GM23338 (cell line): Measurements from ENCODE around the gene MTARC2. TPM values are rescaled to one million over a fixed set of nuclear protein-coding genes. Genes with fewer than 3 reads are reported as not detected.

Source experiments
- ATAC-seq: fragments of 200-7000 bp; cut with Tn5 transposase; 3 replicates; pipeline ENCODE4 v1.9.1; 2020
- DNase-seq: peaks from one replicate; pipeline ENCODE4 v3.0.0-alpha.2; 2015; ENCODE audit warnings: low spot score
- H2AFZ ChIP-seq: fragments of 200-600 bp; sonication (generic); 2 replicates; pipeline ENCODE4 v1.8.0; 2016; ENCODE audit warnings: antibody characterized with exemption, mild to moderate bottlenecking, moderate library complexity
- H3F3A ChIP-seq: fragments of 200-600 bp; sonication (generic); replicated peaks from 2 replicates; pipeline ENCODE4 v1.8.0; 2017; ENCODE audit warnings: antibody characterized with exemption, mixed run types, low read depth
- H3K27ac ChIP-seq: fragments of 200-600 bp; sonication (generic); 2 replicates; pipeline ENCODE4 v1.6.1; 2016; ENCODE audit warnings: low read depth
- H3K27me3 ChIP-seq: fragments of 200-600 bp; sonication (generic); 2 replicates; pipeline ENCODE4 v1.8.0; 2016; ENCODE audit warnings: mild to moderate bottlenecking, mixed run types, moderate library complexity; ENCODE audit not compliant: insufficient read depth
- H3K36me3 ChIP-seq: fragments of 200-600 bp; sonication (generic); 2 replicates; pipeline ENCODE4 v1.8.0; 2016; ENCODE audit warnings: mild to moderate bottlenecking; ENCODE audit not compliant: insufficient read depth
- H3K4me1 ChIP-seq: fragments of 200-600 bp; sonication (generic); 2 replicates; pipeline ENCODE4 v1.8.0; 2016; ENCODE audit warnings: mild to moderate bottlenecking, moderate library complexity; ENCODE audit not compliant: insufficient read depth
- H3K4me2 ChIP-seq: fragments of 200-600 bp; sonication (generic); 2 replicates; pipeline ENCODE4 v1.7.1; 2017; ENCODE audit warnings: mixed run types
- H3K4me3 ChIP-seq: fragments of 200-600 bp; sonication (generic); 2 replicates; pipeline ENCODE4 v1.6.1; 2016; ENCODE audit warnings: mixed run types
- H3K79me2 ChIP-seq: fragments of 200-600 bp; sonication (generic); replicated peaks from 2 replicates; pipeline ENCODE4 v1.8.0; 2017; ENCODE audit warnings: mild to moderate bottlenecking; ENCODE audit not compliant: insufficient read depth
- H3K9me2 ChIP-seq: fragments of 200-600 bp; sonication (generic); 2 replicates; pipeline ENCODE4 v1.8.0; 2017; ENCODE audit not compliant: insufficient read depth
- H4K20me1 ChIP-seq: fragments of 200-600 bp; sonication (generic); replicated peaks from 2 replicates; pipeline ENCODE4 v1.8.0; 2017; ENCODE audit warnings: mild to moderate bottlenecking; ENCODE audit not compliant: insufficient read depth
- H3K27ac Mint-ChIP-seq: 2 replicates; pipeline ENCODE4 v1.8.0; 2020; ENCODE audit warnings: inconsistent platforms, mild to moderate bottlenecking, moderate library complexity, mixed read lengths
- H3K27me3 Mint-ChIP-seq: 3 replicates; pipeline ENCODE4 v1.8.0; 2022; ENCODE audit warnings: low read depth, mild to moderate bottlenecking, moderate library complexity, mixed read lengths, inconsistent platforms; ENCODE audit not compliant: insufficient read depth, poor library complexity
- H3K36me3 Mint-ChIP-seq: 3 replicates; pipeline ENCODE4 v1.8.0; 2021; ENCODE audit warnings: low read depth, mild to moderate bottlenecking, inconsistent platforms, moderate library complexity, mixed read lengths
- H3K4me1 Mint-ChIP-seq: 3 replicates; pipeline ENCODE4 v1.8.0; 2020; ENCODE audit warnings: mild to moderate bottlenecking, inconsistent platforms, mixed read lengths
- H3K4me3 Mint-ChIP-seq: 3 replicates; pipeline ENCODE4 v1.8.0; 2021; ENCODE audit warnings: moderate library complexity, mild to moderate bottlenecking, inconsistent platforms, mixed read lengths
- H3K9me3 Mint-ChIP-seq: 3 replicates; pipeline ENCODE4 v1.8.0; 2020; ENCODE audit warnings: moderate library complexity, mild to moderate bottlenecking, inconsistent platforms, mixed read lengths
- CREB1 ChIP-seq: fragments of 250-450 bp; sonication (Bioruptor Pico); IDR thresholded peaks from 2 replicates; pipeline ENCODE4 v1.5.0; 2020; ENCODE audit warnings: low read depth, mild to moderate bottlenecking, moderate library complexity
- ETS1 ChIP-seq: IDR thresholded peaks from 2 replicates; pipeline ENCODE4 v1.6.1; 2016; ENCODE audit warnings: antibody characterized with exemption
- EZH2 ChIP-seq: fragments of 200-600 bp; sonication (generic); IDR thresholded peaks from one replicate; pipeline ENCODE4 v1.8.0; 2017; ENCODE audit warnings: antibody characterized with exemption, mild to moderate bottlenecking, low read depth; ENCODE audit not compliant: unreplicated experiment
- EZH2phosphoT487 ChIP-seq: fragments of 200-600 bp; sonication (generic); IDR thresholded peaks from one replicate; pipeline ENCODE4 v1.8.1; 2018; ENCODE audit warnings: antibody characterized with exemption; ENCODE audit not compliant: unreplicated experiment
- JUNB ChIP-seq: IDR thresholded peaks from one replicate; pipeline ENCODE4 v1.6.1; 2016; ENCODE audit warnings: antibody characterized with exemption; ENCODE audit not compliant: unreplicated experiment
- NANOG ChIP-seq: IDR thresholded peaks from 2 replicates; pipeline ENCODE4 v1.6.1; 2016; ENCODE audit warnings: antibody characterized with exemption, borderline replicate concordance
- POLR2AphosphoS5 ChIP-seq: IDR thresholded peaks from 2 replicates; pipeline ENCODE4 v1.6.1; 2016; ENCODE audit warnings: antibody characterized with exemption, low read depth
- REST ChIP-seq: IDR thresholded peaks from one replicate; pipeline ENCODE4 v1.6.1; 2018; ENCODE audit warnings: antibody characterized with exemption; ENCODE audit not compliant: unreplicated experiment
- STAT1 ChIP-seq: IDR thresholded peaks from one replicate; pipeline ENCODE4 v1.6.1; 2016; ENCODE audit warnings: antibody characterized with exemption; ENCODE audit not compliant: unreplicated experiment
- ZNF114 ChIP-seq: fragments of 250-450 bp; sonication (Bioruptor Pico); IDR thresholded peaks from 2 replicates; pipeline ENCODE4 v1.5.0; 2020; ENCODE audit warnings: mild to moderate bottlenecking, moderate library complexity
- ZNF331 ChIP-seq: fragments of 250-450 bp; sonication (Bioruptor Pico); IDR thresholded peaks from 2 replicates; pipeline ENCODE4 v1.5.0; 2020; ENCODE audit warnings: low read depth, mild to moderate bottlenecking, moderate library complexity
- ZNF462 ChIP-seq: fragments of 250-450 bp; sonication (Bioruptor Pico); IDR thresholded peaks from 2 replicates; pipeline ENCODE4 v1.5.0; 2020; ENCODE audit warnings: mild to moderate bottlenecking, moderate library complexity
- polyA plus RNA-seq: library from polyadenylated mRNA; unstranded; fragments of >200 nt; fragmentation: Nextera tagmentation; extraction: Ambion mirVana; gene quantifications from 2 replicates; pipeline ENCODE4 v1.2.1, GENCODE V29; 2016
- total RNA-seq: library from RNA; depleted of rRNA; stranded (reverse); fragments of >200 nt; shearing (Covaris generic); gene quantifications from 2 replicates; pipeline ENCODE4 v1.2.3, GENCODE V29; 2014
- TF ChIP-seq, protein P1 (sequence below), 2 experiments: fragments of 200-600 bp in 1 of 2; sonication (generic) in 1 of 2; conservative IDR thresholded peaks; 2 replicates each; pipeline versions ENCODE4 v1.5.1 to v1.6.1; 2016 to 2017; ENCODE audit warnings: antibody characterized with exemption in 2 of 2, low read depth in 2 of 2, mild to moderate bottlenecking in 2 of 2, moderate library complexity in 1 of 2

MTARC2 gene
- total and polyA plus RNA-seq, 2 experiments from 2014 or later: 4.1 to 8.0 TPM

DNA sequence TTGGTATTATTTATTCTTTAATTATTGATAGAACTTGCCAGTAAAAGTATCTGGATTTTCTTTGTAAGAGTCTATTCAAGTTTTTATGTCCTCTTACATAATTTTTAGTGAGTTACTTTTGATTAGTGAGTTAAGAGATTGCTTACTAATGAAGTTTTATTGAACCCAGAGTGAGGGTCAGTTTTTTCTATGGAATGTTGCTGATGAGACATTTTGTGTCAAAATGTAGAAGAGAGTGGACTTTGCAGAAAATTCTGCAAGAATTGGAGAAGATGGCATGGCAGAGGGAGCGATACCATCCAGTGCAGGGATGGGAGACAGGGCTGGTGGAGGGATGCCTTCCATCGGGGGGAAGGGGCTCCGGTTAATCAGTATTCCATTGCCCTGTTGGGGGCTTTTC, 11.0 kb downstream of the MTARC2 start:
- no peak overlapping the region for H3K4me3 ChIP-seq
- Mint-ChIP-seq H3K27ac (no peak overlapping the region), H3K4me1 (no peaks in the 10 kb centered on the region), H3K4me3 (no peak overlapping the region), H3K36me3 (peaks cover 21% of the 10 kb centered on the region), H3K27me3 (peaks cover 2% of the 10 kb centered on the region), H3K9me3 (no peaks in the 10 kb centered on the region)
- H3K4me2 ChIP-seq: no peak overlapping the region
- no peaks in the 10 kb centered on the region for H3K27me3 ChIP-seq
- H3K9me2 ChIP-seq: no peaks in the 10 kb centered on the region
- no peaks in the 10 kb centered on the region for H3K79me2 ChIP-seq
- H3F3A ChIP-seq: no peaks in the 10 kb centered on the region
- ATAC-seq (no peak), DNase-seq (no peak)
- H3K27ac ChIP-seq: no peak overlapping the region
- H4K20me1 ChIP-seq: no peaks in the 10 kb centered on the region; the same call in 1 of the 2 replicates
- TF ChIP-seq, protein P1, sequence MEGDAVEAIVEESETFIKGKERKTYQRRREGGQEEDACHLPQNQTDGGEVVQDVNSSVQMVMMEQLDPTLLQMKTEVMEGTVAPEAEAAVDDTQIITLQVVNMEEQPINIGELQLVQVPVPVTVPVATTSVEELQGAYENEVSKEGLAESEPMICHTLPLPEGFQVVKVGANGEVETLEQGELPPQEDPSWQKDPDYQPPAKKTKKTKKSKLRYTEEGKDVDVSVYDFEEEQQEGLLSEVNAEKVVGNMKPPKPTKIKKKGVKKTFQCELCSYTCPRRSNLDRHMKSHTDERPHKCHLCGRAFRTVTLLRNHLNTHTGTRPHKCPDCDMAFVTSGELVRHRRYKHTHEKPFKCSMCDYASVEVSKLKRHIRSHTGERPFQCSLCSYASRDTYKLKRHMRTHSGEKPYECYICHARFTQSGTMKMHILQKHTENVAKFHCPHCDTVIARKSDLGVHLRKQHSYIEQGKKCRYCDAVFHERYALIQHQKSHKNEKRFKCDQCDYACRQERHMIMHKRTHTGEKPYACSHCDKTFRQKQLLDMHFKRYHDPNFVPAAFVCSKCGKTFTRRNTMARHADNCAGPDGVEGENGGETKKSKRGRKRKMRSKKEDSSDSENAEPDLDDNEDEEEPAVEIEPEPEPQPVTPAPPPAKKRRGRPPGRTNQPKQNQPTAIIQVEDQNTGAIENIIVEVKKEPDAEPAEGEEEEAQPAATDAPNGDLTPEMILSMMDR (conservative IDR thresholded peaks at IDR 0.05; ENCODE audit: low read depth in 2 of 2): no peak
- TF ChIP-seq ZNF331 (no peak), NANOG (no peak), EZH2 (no peak), POLR2AphosphoS5 (no peak), STAT1 (no peak), ETS1 (no peak), REST (no peak), CREB1 (no peak), ZNF114 (CRISPR knock-in tag) (no peak), JUNB (no peak), EZH2phosphoT487 (no peak), ZNF462 (CRISPR knock-in tag) (no peak)
- no peak overlapping the region for H2AFZ ChIP-seq
- H3K36me3 ChIP-seq: no peaks in the 10 kb centered on the region
- H3K4me1 ChIP-seq: no peaks in the 10 kb centered on the region
